Measurements from ENCODE around the gene CD72.

The CD72 gene

DNA sequence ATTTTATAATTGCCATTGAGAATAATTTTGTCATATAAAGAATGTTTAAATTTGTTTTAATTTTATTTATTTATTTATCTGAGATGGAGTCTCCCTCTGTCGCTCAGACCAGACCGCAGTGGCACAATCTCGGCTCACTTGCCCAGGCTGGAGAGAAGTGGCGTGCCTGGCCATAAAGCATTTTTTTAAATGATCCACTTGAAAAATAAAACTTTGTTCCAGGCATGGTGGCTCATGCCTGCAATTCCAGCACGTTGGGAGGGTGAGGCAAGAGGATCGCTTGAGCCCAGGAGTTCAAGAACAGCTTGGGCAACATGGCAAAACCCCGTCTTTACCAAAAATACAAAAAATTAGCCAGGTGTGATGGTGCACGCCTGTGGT is 34.6 kb upstream of the CD72 start:
- Histone ChIP-seq H3K9me3 (replicated peaks; ENCODE audit: insufficient read depth, low read length) (no peaks in the 10 kb centered on the region), H3K4me3 (ENCODE audit: low read length) (no peak overlapping the region), H3K4me2 (ENCODE audit: low read depth, low read length) (no peak overlapping the region)

DNA sequence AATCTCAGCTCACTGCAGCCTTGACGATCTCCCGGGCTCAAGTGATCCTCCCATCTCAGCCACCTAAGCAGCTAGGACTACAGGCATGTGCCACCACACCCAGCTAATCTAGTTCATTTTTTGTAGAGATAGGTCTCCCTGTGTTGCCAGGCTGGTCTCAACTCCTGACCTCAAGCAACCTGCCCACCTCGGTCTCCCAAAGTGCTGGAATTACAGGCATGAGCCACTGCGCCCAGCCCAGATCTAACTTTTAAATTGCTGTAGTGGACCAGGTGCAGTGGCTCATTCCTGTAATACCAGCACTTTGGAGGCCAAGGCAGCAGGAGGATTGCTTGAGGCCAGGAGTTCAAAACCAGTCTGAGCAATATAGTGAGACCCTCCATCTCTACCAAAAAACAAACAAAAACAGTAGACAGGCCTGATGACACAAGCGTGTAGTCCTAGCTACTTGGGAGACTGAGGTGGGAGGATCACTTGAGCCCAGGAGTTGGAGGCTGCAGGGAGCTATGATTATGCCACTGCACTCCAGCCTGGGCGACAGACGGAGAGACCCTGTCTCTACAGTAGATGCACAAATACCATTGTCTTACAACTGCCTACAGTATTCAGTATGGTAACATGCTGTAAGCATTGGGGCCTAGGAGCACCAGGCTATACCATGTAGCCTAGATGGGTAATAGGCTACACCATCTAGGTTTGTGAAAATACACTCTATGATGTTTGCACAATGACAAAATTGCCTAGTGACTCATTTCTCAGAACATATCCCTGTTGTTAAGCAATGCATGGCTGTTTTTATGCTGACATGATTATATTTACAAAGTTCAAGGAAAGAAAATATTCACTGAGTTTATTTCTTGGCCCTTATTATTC is 34.0 kb upstream of the CD72 start:
- Histone ChIP-seq H3K4me3 (ENCODE audit: low read length) (no peak overlapping the region), H3K36me3 (replicated peaks; ENCODE audit: insufficient read depth, low read length) (no peaks in the 10 kb centered on the region), H3K27me3 (replicated peaks; ENCODE audit: insufficient read depth, low read length) (no peaks in the 10 kb centered on the region), H3F3A (ENCODE audit: insufficient read depth, low read length) (peaks cover 3% of the 10 kb centered on the region), H3K27ac (ENCODE audit: low read length) (no peak overlapping the region), H3K9me2 (replicated peaks; ENCODE audit: insufficient read depth, low read length) (no peaks in the 10 kb centered on the region), H3K79me2 (ENCODE audit: low read length) (no peaks in the 10 kb centered on the region), H4K20me1 (ENCODE audit: insufficient read depth, low read length) (no peaks in the 10 kb centered on the region), H2AFZ (ENCODE audit: low read length) (no peak overlapping the region), H3K4me2 (ENCODE audit: low read depth, low read length) (no peak overlapping the region), H3K9ac (ENCODE audit: low read length) (no peak overlapping the region), H3K4me1 (ENCODE audit: low read length) (peaks cover 4% of the 10 kb centered on the region), H3K9me3 (replicated peaks; ENCODE audit: insufficient read depth, low read length) (no peaks in the 10 kb centered on the region)
- TF ChIP-seq EZH2 (optimal IDR thresholded peaks at IDR 0.05; ENCODE audit: low read depth, low read length): no peak
- no peak for TF ChIP-seq EZH2phosphoT487 (IDR thresholded peaks at IDR 0.05; ENCODE audit: low read length)
- TF ChIP-seq, protein P1, sequence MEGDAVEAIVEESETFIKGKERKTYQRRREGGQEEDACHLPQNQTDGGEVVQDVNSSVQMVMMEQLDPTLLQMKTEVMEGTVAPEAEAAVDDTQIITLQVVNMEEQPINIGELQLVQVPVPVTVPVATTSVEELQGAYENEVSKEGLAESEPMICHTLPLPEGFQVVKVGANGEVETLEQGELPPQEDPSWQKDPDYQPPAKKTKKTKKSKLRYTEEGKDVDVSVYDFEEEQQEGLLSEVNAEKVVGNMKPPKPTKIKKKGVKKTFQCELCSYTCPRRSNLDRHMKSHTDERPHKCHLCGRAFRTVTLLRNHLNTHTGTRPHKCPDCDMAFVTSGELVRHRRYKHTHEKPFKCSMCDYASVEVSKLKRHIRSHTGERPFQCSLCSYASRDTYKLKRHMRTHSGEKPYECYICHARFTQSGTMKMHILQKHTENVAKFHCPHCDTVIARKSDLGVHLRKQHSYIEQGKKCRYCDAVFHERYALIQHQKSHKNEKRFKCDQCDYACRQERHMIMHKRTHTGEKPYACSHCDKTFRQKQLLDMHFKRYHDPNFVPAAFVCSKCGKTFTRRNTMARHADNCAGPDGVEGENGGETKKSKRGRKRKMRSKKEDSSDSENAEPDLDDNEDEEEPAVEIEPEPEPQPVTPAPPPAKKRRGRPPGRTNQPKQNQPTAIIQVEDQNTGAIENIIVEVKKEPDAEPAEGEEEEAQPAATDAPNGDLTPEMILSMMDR (IDR thresholded peaks at IDR 0.05; ENCODE audit: low read length): no peak
- no peak for DNase-seq

More for the DNA sequence above, 34.6 kb upstream of the CD72 start:
- no peak for TF ChIP-seq EZH2 (optimal IDR thresholded peaks at IDR 0.05; ENCODE audit: low read depth, low read length)
- TF ChIP-seq, protein P1 (IDR thresholded peaks at IDR 0.05; ENCODE audit: low read length): no peak
- no peak for TF ChIP-seq EZH2phosphoT487 (IDR thresholded peaks at IDR 0.05; ENCODE audit: low read length)
- no peak for DNase-seq
- Histone ChIP-seq H3K4me1 (ENCODE audit: low read length) (0 out of 2 replicates have a peak, but pooled peaks cover 4% of the 10 kb centered on the region), H3K27me3 (replicated peaks; ENCODE audit: insufficient read depth, low read length) (no peaks in the 10 kb centered on the region), H3F3A (ENCODE audit: insufficient read depth, low read length) (peaks cover 6% of the 10 kb centered on the region), H2AFZ (ENCODE audit: low read length) (no peak overlapping the region), H3K79me2 (ENCODE audit: low read length) (no peaks in the 10 kb centered on the region), H4K20me1 (ENCODE audit: insufficient read depth, low read length) (no peaks in the 10 kb centered on the region), H3K9ac (ENCODE audit: low read length) (no peak overlapping the region), H3K36me3 (replicated peaks; ENCODE audit: insufficient read depth, low read length) (no peaks in the 10 kb centered on the region), H3K27ac (ENCODE audit: low read length) (no peak overlapping the region), H3K9me2 (replicated peaks; ENCODE audit: insufficient read depth, low read length) (no peaks in the 10 kb centered on the region)

DNA sequence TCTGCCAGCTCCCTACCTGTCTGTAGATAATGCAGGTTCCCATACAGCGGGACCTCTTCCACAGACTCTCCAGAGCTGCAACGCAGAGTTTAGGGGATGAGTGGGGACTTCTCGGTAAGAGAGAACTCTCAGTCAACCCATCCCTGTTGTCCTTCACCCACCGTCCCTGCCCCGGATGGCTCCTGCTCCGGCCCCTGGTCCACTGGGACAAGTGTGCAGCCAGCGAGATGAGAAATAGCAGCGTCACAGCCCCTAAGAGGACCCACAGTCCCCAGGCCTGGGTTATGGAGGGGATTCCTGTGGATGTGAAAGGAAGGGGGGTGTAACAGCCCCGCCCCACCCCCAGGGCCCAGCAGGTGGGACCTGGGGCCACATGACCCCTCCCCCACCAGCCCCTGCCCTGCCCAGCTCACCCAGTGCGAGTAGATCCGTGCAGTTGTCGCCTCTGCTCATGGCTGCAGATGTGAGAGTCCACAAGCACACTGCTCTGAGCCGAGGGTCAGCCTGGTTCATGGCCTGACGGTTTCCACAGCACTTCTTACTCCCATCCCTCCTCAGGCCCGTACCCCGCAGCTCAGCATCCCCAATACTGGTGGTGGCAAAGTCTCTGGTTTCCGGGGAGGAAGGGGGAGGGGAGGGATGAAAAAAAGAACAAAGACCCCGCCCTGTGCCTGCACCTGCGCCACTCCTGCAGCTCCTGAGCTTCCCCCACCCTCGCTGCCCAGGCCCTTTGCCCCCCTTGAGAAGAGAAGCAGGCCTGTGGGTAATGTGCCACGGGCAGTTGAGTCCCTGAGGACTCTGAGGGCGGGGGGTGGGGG is 32.3 kb upstream of the CD72 start, which contains the start of gene SIT1:
Gene SIT1 (minus strand): TSS at position 591 of the 818 bp plus-strand sequence. CDS start 78 bp downstream, at position 513.
- H3K79me2 ChIP-seq (ENCODE audit: low read length): no peaks in the 10 kb centered on the region
- no peaks in the 10 kb centered on the region for H4K20me1 ChIP-seq (ENCODE audit: insufficient read depth, low read length)
- DNase-seq: no peak
- H3K36me3 ChIP-seq (replicated peaks; ENCODE audit: insufficient read depth, low read length): no peaks in the 10 kb centered on the region
- H3K9me3 ChIP-seq (replicated peaks; ENCODE audit: insufficient read depth, low read length): no peaks in the 10 kb centered on the region
- no peak within 1 kb of the TSS for H3K4me3 ChIP-seq (ENCODE audit: low read length)
- no peak within 1 kb of the TSS for H3K4me2 ChIP-seq (ENCODE audit: low read depth, low read length)
- H3K4me1 ChIP-seq (ENCODE audit: low read length): peaks cover 4% of the 10 kb centered on the region
- H3K9ac ChIP-seq (ENCODE audit: low read length): no peak within 1 kb of the TSS
- H3K9me2 ChIP-seq (replicated peaks; ENCODE audit: insufficient read depth, low read length): no peaks in the 10 kb centered on the region
- no peak within 1 kb of the TSS for H2AFZ ChIP-seq (ENCODE audit: low read length)
- H3K27ac ChIP-seq (ENCODE audit: low read length): no peak within 1 kb of the TSS
- no peaks in the 10 kb centered on the region for H3F3A ChIP-seq (ENCODE audit: insufficient read depth, low read length)
- no peaks in the 10 kb centered on the region for H3K27me3 ChIP-seq (replicated peaks; ENCODE audit: insufficient read depth, low read length)
- TF ChIP-seq, protein P1 (IDR thresholded peaks at IDR 0.05; ENCODE audit: low read length): no peak
- TF ChIP-seq EZH2 (optimal IDR thresholded peaks at IDR 0.05; ENCODE audit: low read depth, low read length) (no peak), EZH2phosphoT487 (IDR thresholded peaks at IDR 0.05; ENCODE audit: low read length) (no peak)
